Upper lobe of left lung (tissue), 4 donors: ENCODE results near the gene CDK6.

Experiments
- EP300 ChIP-seq, 4 donors: sonication (generic); formaldehyde crosslinking; IDR thresholded peaks; one replicate each; pipeline ENCODE4 v1.5.1; 2017; ENCODE audit warnings: antibody characterized with exemption in 4 of 4, control low read depth in 2 of 4
- POLR2A ChIP-seq, 4 donors: fragments of 450-650 bp; IDR thresholded peaks; one replicate each; pipeline ENCODE4 v1.5.1; 2016 to 2017; ENCODE audit warnings: antibody characterized with exemption in 4 of 4, mild to moderate bottlenecking in 2 of 4
- POLR2AphosphoS5 ChIP-seq, 2 donors: sonication (generic); formaldehyde crosslinking; IDR thresholded peaks; one replicate each; pipeline ENCODE4 v1.5.1; 2017; ENCODE audit warnings: antibody characterized with exemption in 2 of 2
- TF ChIP-seq, protein P1 (sequence below), 6 experiments: fragments of 450-650 bp in 4 of 6; fragments of 200-600 bp in 2 of 6; sonication (generic) in 2 of 6; IDR thresholded peaks; one replicate each; pipeline ENCODE4 v1.5.1; 2016 to 2019; ENCODE audit warnings: antibody characterized with exemption in 6 of 6

- TF ChIP-seq POLR2AphosphoS5 (IDR thresholded peaks at IDR 0.05) (no peak), EP300 (IDR thresholded peaks at IDR 0.05) (no peak), POLR2A (IDR thresholded peaks at IDR 0.05) (no peak)
- TF ChIP-seq, protein P1, sequence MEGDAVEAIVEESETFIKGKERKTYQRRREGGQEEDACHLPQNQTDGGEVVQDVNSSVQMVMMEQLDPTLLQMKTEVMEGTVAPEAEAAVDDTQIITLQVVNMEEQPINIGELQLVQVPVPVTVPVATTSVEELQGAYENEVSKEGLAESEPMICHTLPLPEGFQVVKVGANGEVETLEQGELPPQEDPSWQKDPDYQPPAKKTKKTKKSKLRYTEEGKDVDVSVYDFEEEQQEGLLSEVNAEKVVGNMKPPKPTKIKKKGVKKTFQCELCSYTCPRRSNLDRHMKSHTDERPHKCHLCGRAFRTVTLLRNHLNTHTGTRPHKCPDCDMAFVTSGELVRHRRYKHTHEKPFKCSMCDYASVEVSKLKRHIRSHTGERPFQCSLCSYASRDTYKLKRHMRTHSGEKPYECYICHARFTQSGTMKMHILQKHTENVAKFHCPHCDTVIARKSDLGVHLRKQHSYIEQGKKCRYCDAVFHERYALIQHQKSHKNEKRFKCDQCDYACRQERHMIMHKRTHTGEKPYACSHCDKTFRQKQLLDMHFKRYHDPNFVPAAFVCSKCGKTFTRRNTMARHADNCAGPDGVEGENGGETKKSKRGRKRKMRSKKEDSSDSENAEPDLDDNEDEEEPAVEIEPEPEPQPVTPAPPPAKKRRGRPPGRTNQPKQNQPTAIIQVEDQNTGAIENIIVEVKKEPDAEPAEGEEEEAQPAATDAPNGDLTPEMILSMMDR (IDR thresholded peaks at IDR 0.05), result no peak
Measured at GRCh38 chr7:92758796-92759431, 77.5 kb downstream of the CDK6 start.
